ENCODE data around the gene CHIC2. TPM values are rescaled to one million over a fixed set of nuclear protein-coding genes. Genes with fewer than 3 reads are reported as not detected.

The CHIC2 gene
- total and polyA plus RNA-seq, 4 experiments from 2014 or later: 45.3 to 120 (median 49.6) TPM

- H3K9me3 Mint-ChIP-seq: peaks cover 0 to 3% (median 0%) of the 10 kb centered on the region in 8 donors
Observed at GRCh38 chr4:54098375-54098774, 34.0 kb upstream of the CHIC2 start.

GRCh38 chr4:54097152-54097551 lies 32.7 kb upstream of the CHIC2 start:
- H3K4me1 Mint-ChIP-seq: peaks cover 19 to 74% (median 38%) of the 10 kb centered on the region in 4 donors
- no peaks in the 10 kb centered on the region for H3K36me3 ChIP-seq (ENCODE audit: insufficient read depth, low read length)
- peaks cover 82% of the 10 kb centered on the region for H3K27me3 ChIP-seq (ENCODE audit: insufficient read depth, low read length)
- peak overlapping the region in 1 of 8 donors; percentile 25 for H3K4me3 Mint-ChIP-seq
- DNase-seq: no peak
- no peak overlapping the region for H3K4me3 ChIP-seq (ENCODE audit: low read length in 2 of 2)
- no peaks in the 10 kb centered on the region for H3K36me3 Mint-ChIP-seq
- ChIA-PET POLR2A (ENCODE audit: partially characterized antibody) (interaction anchor here (1.4 kb wide), 1 partner anchor 34 kb away, joined by 3 read pairs; no protein-coding TSS in a partner anchor), CTCF (ENCODE audit: partially characterized antibody) (interaction anchor here (1.0 kb wide), 1 partner anchor 12 kb away, joined by 3 read pairs; no protein-coding TSS in a partner anchor)
- H3K4me1 ChIP-seq (ENCODE audit: insufficient read depth, low read length): peaks cover 45% of the 10 kb centered on the region
- H3K27me3 Mint-ChIP-seq: peaks cover 77 to 83% of the 10 kb centered on the region in 2 donors
- peaks cover 0 to 3% (median 0%) of the 10 kb centered on the region in 8 donors for H3K9me3 Mint-ChIP-seq
- no peak overlapping the region for H3K27ac ChIP-seq (ENCODE audit: low read depth, low read length)
- intact Hi-C loops (cut with micrococcal nuclease): loop anchor here (10.0 kb wide), 1 partner anchor 1442 kb away; the partner anchor contains the start of gene USP46
- H3K9me3 ChIP-seq (ENCODE audit: control insufficient read depth in 1 of 2, low read length in 2 of 2): no peaks in the 10 kb centered on the region
- no peak overlapping the region for H3K27ac Mint-ChIP-seq

More at GRCh38 chr4:54098375-54098774, 34.0 kb upstream of the CHIC2 start:
- peaks cover 80 to 86% of the 10 kb centered on the region in 2 donors for H3K27me3 Mint-ChIP-seq
- Histone ChIP-seq H3K36me3 (ENCODE audit: insufficient read depth, low read length) (no peaks in the 10 kb centered on the region), H3K27me3 (ENCODE audit: insufficient read depth, low read length) (peaks cover 81% of the 10 kb centered on the region), H3K4me1 (ENCODE audit: insufficient read depth, low read length) (peaks cover 32% of the 10 kb centered on the region), H3K4me3 (ENCODE audit: low read length in 2 of 2) (no peak overlapping the region), H3K27ac (ENCODE audit: low read depth, low read length) (no peak overlapping the region), H3K9me3 (ENCODE audit: control insufficient read depth in 1 of 2, low read length in 2 of 2) (no peaks in the 10 kb centered on the region)
- POLR2A ChIA-PET (ENCODE audit: partially characterized antibody): no interaction called here
- CTCF ChIA-PET (ENCODE audit: partially characterized antibody): no interaction called here
- intact Hi-C loops (cut with micrococcal nuclease): loop anchor here (10.0 kb wide), 1 partner anchor 1444 kb away; the partner anchor contains the start of gene USP46
- no peaks in the 10 kb centered on the region for H3K36me3 Mint-ChIP-seq
- no peak overlapping the region for H3K27ac Mint-ChIP-seq
- H3K4me1 Mint-ChIP-seq: peaks cover 23 to 74% (median 37%) of the 10 kb centered on the region in 4 donors
- H3K4me3 Mint-ChIP-seq: peak overlapping the region in 5 of 8 donors; percentile 63 to 85 (median 72)
- DNase-seq: no peak

GRCh38 chr4:54096295-54096962 lies 32.0 kb upstream of the CHIC2 start:
- intact Hi-C loops (cut with micrococcal nuclease): loop anchor here (10.0 kb wide), 1 partner anchor 1442 kb away; the partner anchor contains the start of gene USP46
- peaks cover 78% of the 10 kb centered on the region for H3K27me3 ChIP-seq (ENCODE audit: insufficient read depth, low read length)
- H3K9me3 Mint-ChIP-seq: peaks cover 0 to 3% (median 0%) of the 10 kb centered on the region in 8 donors
- DNase-seq: no peak
- peak overlapping the region in 1 of 8 donors; percentile 57 for H3K4me3 Mint-ChIP-seq
- CTCF ChIA-PET (ENCODE audit: partially characterized antibody): no interaction called here
- no peaks in the 10 kb centered on the region for H3K36me3 Mint-ChIP-seq
- POLR2A ChIA-PET (ENCODE audit: partially characterized antibody): interaction anchor here (1.4 kb wide), 1 partner anchor 33 kb away, joined by 3 read pairs; no protein-coding TSS in a partner anchor
- H3K27me3 Mint-ChIP-seq: peaks cover 73 to 80% of the 10 kb centered on the region in 2 donors
- H3K36me3 ChIP-seq (ENCODE audit: insufficient read depth, low read length): no peaks in the 10 kb centered on the region
- peaks cover 20 to 78% (median 38%) of the 10 kb centered on the region in 4 donors for H3K4me1 Mint-ChIP-seq
- no peak overlapping the region for H3K27ac ChIP-seq (ENCODE audit: low read depth, low read length)
- no peaks in the 10 kb centered on the region for H3K9me3 ChIP-seq (ENCODE audit: control insufficient read depth in 1 of 2, low read length in 2 of 2)
- no peak overlapping the region for H3K27ac Mint-ChIP-seq
- H3K4me3 ChIP-seq (ENCODE audit: low read length in 2 of 2): no peak overlapping the region
- peaks cover 51% of the 10 kb centered on the region for H3K4me1 ChIP-seq (ENCODE audit: insufficient read depth, low read length)

GRCh38 chr4:54095110-54095825 lies 30.9 kb upstream of the CHIC2 start:
- POLR2A ChIA-PET (ENCODE audit: partially characterized antibody): no interaction called here
- intact Hi-C loops (cut with micrococcal nuclease): loop anchor here (10.0 kb wide), 1 partner anchor 1440 kb away; the partner anchor contains the start of gene USP46
- H3K4me1 Mint-ChIP-seq: peaks cover 18 to 74% (median 36%) of the 10 kb centered on the region in 4 donors

GRCh38 chr4:54094451-54094850 lies 30.0 kb upstream of the CHIC2 start:
- H3K36me3 ChIP-seq (ENCODE audit: insufficient read depth, low read length): no peaks in the 10 kb centered on the region
- CTCF ChIA-PET (ENCODE audit: partially characterized antibody): no interaction called here
- H3K4me3 ChIP-seq (ENCODE audit: low read length in 2 of 2): no peak overlapping the region
- Mint-ChIP-seq H3K9me3 (peaks cover 0 to 4% (median 0%) of the 10 kb centered on the region in 8 donors), H3K36me3 (no peaks in the 10 kb centered on the region), H3K27ac (no peak overlapping the region), H3K27me3 (peaks cover 63 to 71% of the 10 kb centered on the region in 2 donors), H3K4me1 (peaks cover 15 to 66% (median 32%) of the 10 kb centered on the region in 4 donors), H3K4me3 (peak overlapping the region in 1 of 8 donors; percentile 6)
- H3K27ac ChIP-seq (ENCODE audit: low read depth, low read length): no peak overlapping the region
- no peaks in the 10 kb centered on the region for H3K9me3 ChIP-seq (ENCODE audit: control insufficient read depth in 1 of 2, low read length in 2 of 2)
- peaks cover 70% of the 10 kb centered on the region for H3K27me3 ChIP-seq (ENCODE audit: insufficient read depth, low read length)
- H3K4me1 ChIP-seq (ENCODE audit: insufficient read depth, low read length): peaks cover 37% of the 10 kb centered on the region
- DNase-seq: no peak
- intact Hi-C loops (cut with micrococcal nuclease): loop anchor here (10.0 kb wide), 1 partner anchor 1440 kb away; the partner anchor contains the start of gene USP46
- POLR2A ChIA-PET (ENCODE audit: partially characterized antibody): no interaction called here

More at GRCh38 chr4:54095110-54095825, 30.9 kb upstream of the CHIC2 start:
- Histone ChIP-seq H3K4me1 (ENCODE audit: insufficient read depth, low read length) (peaks cover 45% of the 10 kb centered on the region), H3K36me3 (ENCODE audit: insufficient read depth, low read length) (no peaks in the 10 kb centered on the region), H3K27ac (ENCODE audit: low read depth, low read length) (no peak overlapping the region), H3K27me3 (ENCODE audit: insufficient read depth, low read length) (peaks cover 70% of the 10 kb centered on the region), H3K9me3 (ENCODE audit: control insufficient read depth in 1 of 2, low read length in 2 of 2) (no peaks in the 10 kb centered on the region), H3K4me3 (ENCODE audit: low read length in 2 of 2) (no peak overlapping the region)
- Mint-ChIP-seq H3K9me3 (peaks cover 0 to 4% (median 0%) of the 10 kb centered on the region in 8 donors), H3K27ac (no peak overlapping the region), H3K4me3 (peak overlapping the region in 1 of 8 donors; percentile 20), H3K27me3 (peaks cover 68 to 76% of the 10 kb centered on the region in 2 donors), H3K36me3 (no peaks in the 10 kb centered on the region)
- CTCF ChIA-PET (ENCODE audit: partially characterized antibody): no interaction called here
- no peak for DNase-seq

DNA sequence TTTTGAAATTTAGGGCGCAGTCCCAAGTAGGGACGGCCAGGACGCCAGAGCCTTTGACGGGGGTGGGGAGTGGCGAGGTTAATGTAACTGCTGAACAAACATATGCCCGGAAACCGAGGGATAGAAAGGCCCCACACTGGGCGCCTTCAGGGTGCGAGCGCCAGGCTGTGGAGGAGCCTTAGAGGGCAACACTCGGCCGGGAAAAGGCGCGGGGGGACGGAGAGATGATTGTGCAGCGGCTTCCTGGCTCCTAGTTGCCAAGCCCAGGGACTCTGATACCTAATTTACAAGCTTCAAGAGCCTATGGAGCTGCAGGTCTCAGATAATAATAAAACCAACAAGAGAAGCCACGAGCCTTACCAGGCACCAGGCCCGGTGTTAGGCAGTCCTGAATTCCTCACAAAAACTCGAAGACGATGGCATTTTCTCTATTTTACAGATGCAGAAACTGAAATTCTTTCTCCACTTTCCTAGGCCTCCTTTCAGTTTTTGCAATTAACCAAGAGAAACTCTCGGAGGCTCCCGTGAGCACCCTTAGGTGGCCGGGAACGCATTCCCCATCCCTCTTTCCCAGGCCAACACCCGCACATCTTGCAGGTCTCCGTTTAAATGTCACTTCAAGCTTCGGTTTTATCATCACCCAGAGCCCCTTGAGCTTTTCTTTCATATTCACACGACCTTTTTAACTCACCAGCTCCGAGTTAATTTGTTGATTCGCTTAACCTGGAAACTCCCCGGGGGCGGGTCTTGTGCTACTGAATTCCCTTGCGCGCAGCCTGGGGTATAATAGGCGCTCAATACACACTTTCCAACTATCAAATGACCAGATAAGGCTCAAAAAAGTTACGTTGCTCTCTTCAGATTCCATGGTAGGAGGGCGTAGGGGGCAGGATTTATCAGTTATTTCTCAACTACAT lies 29.2 kb upstream of the CHIC2 start:
- Mint-ChIP-seq H3K27me3 (peaks cover 56 to 63% of the 10 kb centered on the region in 2 donors), H3K27ac (no peak overlapping the region), H3K4me3 (peak overlapping the region in 4 of 8 donors; percentile 23 to 91 (median 60)), H3K4me1 (peaks cover 7 to 57% (median 23%) of the 10 kb centered on the region in 4 donors), H3K9me3 (peaks cover 0 to 4% (median 0%) of the 10 kb centered on the region in 8 donors), H3K36me3 (no peaks in the 10 kb centered on the region)
- Histone ChIP-seq H3K4me1 (ENCODE audit: insufficient read depth, low read length) (peaks cover 29% of the 10 kb centered on the region), H3K27ac (ENCODE audit: low read depth, low read length) (no peak overlapping the region), H3K36me3 (ENCODE audit: insufficient read depth, low read length) (no peaks in the 10 kb centered on the region), H3K4me3 (ENCODE audit: low read length in 2 of 2) (no peak overlapping the region), H3K27me3 (ENCODE audit: insufficient read depth, low read length) (peaks cover 63% of the 10 kb centered on the region), H3K9me3 (ENCODE audit: control insufficient read depth in 1 of 2, low read length in 2 of 2) (no peaks in the 10 kb centered on the region)
- ChIA-PET CTCF (ENCODE audit: partially characterized antibody) (no interaction called here), POLR2A (ENCODE audit: partially characterized antibody) (no interaction called here)
- peak in 1 of 5 donors; percentile 39 for DNase-seq
- intact Hi-C loops (cut with micrococcal nuclease): loop anchor here (10.0 kb wide), 1 partner anchor 1439 kb away; the partner anchor contains the start of gene USP46

Measured in CD4-positive, alpha-beta memory T cell (primary cell).